ENCODE results near the gene EEFSEC.
A peak's percentile ranks its signal among the peaks of the same experiment; 100 is the strongest.

The EEFSEC gene

GRCh38 chr3:128412180-128413002, 259.1 kb downstream of the EEFSEC start:
- no peak for DNase-seq (ENCODE audit: low read depth)

GRCh38 chr3:128413003-128413370, 259.7 kb downstream of the EEFSEC start:
- DNase-seq (ENCODE audit: low read depth), result no peak

- no peak for DNase-seq (ENCODE audit: low read depth)
Observed at GRCh38 chr3:128413413-128414205, 260.3 kb downstream of the EEFSEC start.

- no peak for DNase-seq (ENCODE audit: low read depth)
Observed at GRCh38 chr3:128415200-128415772, 262.0 kb downstream of the EEFSEC start.

- no peak for DNase-seq (ENCODE audit: low read depth)
Observed at GRCh38 chr3:128415773-128416577, 262.7 kb downstream of the EEFSEC start.

GRCh38 chr3:128416578-128417211, 263.4 kb downstream of the EEFSEC start:
- DNase-seq (ENCODE audit: low read depth), result peak; percentile 29

- no peak for DNase-seq (ENCODE audit: low read depth)
Observed at GRCh38 chr3:128418900-128419299, 265.6 kb downstream of the EEFSEC start.

GRCh38 chr3:128419311-128419710, 266.0 kb downstream of the EEFSEC start:
- DNase-seq (ENCODE audit: low read depth), result no peak

GRCh38 chr3:128420289-128420688, 267.0 kb downstream of the EEFSEC start:
- no peak for DNase-seq (ENCODE audit: low read depth)

- no peak for DNase-seq (ENCODE audit: low read depth)
Observed at GRCh38 chr3:128420720-128421438, 267.6 kb downstream of the EEFSEC start.

- no peak for DNase-seq (ENCODE audit: low read depth)
Observed at GRCh38 chr3:128421439-128421836, 268.2 kb downstream of the EEFSEC start.

GRCh38 chr3:128421966-128422365, 268.7 kb downstream of the EEFSEC start:
- no peak for DNase-seq (ENCODE audit: low read depth)

GRCh38 chr3:128422762-128423524, 269.7 kb downstream of the EEFSEC start:
- DNase-seq (ENCODE audit: low read depth), result no peak

GRCh38 chr3:128423525-128424147, 270.4 kb downstream of the EEFSEC start:
- no peak for DNase-seq (ENCODE audit: low read depth)

GRCh38 chr3:128424508-128425069, 271.3 kb downstream of the EEFSEC start:
- DNase-seq (ENCODE audit: low read depth), result peak; percentile 71

- DNase-seq (ENCODE audit: low read depth), result no peak
Observed at GRCh38 chr3:128425142-128425845, 272.0 kb downstream of the EEFSEC start.

- no peak for DNase-seq (ENCODE audit: low read depth)
Observed at GRCh38 chr3:128425846-128426127, 272.5 kb downstream of the EEFSEC start.

- no peak for DNase-seq (ENCODE audit: low read depth)
Observed at GRCh38 chr3:128426128-128426921, 273.0 kb downstream of the EEFSEC start.
